AG04449 (cell line): ENCODE measurements around the gene SYNJ2.

ENCODE experiments used
- CTCF ChIA-PET: fragments of 350-600 bp; formaldehyde crosslinking; extraction: SDS; loops from one replicate; lab custom pipeline; 2021; ENCODE audit warnings: antibody characterized with exemption; lab: Yijun Ruan, JAX
- POLR2A ChIA-PET: fragments of 400-600, 350-600 bp; formaldehyde crosslinking; extraction: SDS; loops from one replicate; lab custom pipeline; 2020; ENCODE audit warnings: antibody characterized with exemption, inconsistent platforms; lab: Yijun Ruan, JAX
- DNase-seq: peaks from one replicate; pipeline ENCODE4 v3.0.0-alpha.2; 2010; ENCODE audit warnings: low read depth, low spot score
- H3K4me3 ChIP-seq: 2 replicates; pipeline ENCODE4 v1.5.1; 2011; ENCODE audit warnings: low read depth, mild to moderate bottlenecking, control low read depth, low read length
- CTCF ChIP-seq: IDR thresholded peaks from one replicate; pipeline ENCODE4 v1.5.1; 2011; ENCODE audit warnings: mild to moderate bottlenecking, moderate library complexity, low read length, control low read depth, inconsistent platforms; ENCODE audit not compliant: insufficient read depth; ENCODE audit errors: missing control alignments

SYNJ2 gene

GRCh38 chr6:158016571-158017383 lies 35.1 kb downstream of the SYNJ2 start:
- peak overlapping the region; percentile 12 for H3K4me3 ChIP-seq
- ChIA-PET CTCF (interaction anchor here (6.1 kb wide), 1 partner anchor 10 kb away, joined by 44 read pairs; no protein-coding TSS in a partner anchor), POLR2A (interaction anchor here (0.6 to 1.4 kb wide), 4 partner anchors 9 to 134 kb away, joined by 3 to 6 read pairs (median 4); no protein-coding TSS in a partner anchor)
- no peak for DNase-seq
- TF ChIP-seq CTCF, result no peak

GRCh38 chr6:158017621-158018040 lies 36.0 kb downstream of the SYNJ2 start:
- ChIA-PET CTCF (interaction anchor here (6.1 kb wide), 1 partner anchor 9 kb away, joined by 44 read pairs; no protein-coding TSS in a partner anchor), POLR2A (interaction anchor here (0.7 kb wide), 1 partner anchor 133 kb away, joined by 5 read pairs; no protein-coding TSS in a partner anchor)
- TF ChIP-seq CTCF, result no peak
- DNase-seq, result no peak
- no peak overlapping the region; the same call in 1 of the 2 replicates for H3K4me3 ChIP-seq

- DNase-seq, result no peak
- H3K4me3 ChIP-seq, result no peak overlapping the region
- ChIA-PET CTCF (interaction anchor here (1.2 to 6.1 kb wide), 3 partner anchors 8 to 10 kb away, joined by 3 to 44 read pairs (median 4); no protein-coding TSS in a partner anchor), POLR2A (no interaction called here)
- TF ChIP-seq CTCF, result no peak
Observed at GRCh38 chr6:158018041-158018771, 36.5 kb downstream of the SYNJ2 start.

GRCh38 chr6:158018851-158019361 lies 37.2 kb downstream of the SYNJ2 start:
- no peak for DNase-seq
- ChIA-PET CTCF (interaction anchor here (1.2 to 6.1 kb wide), 3 partner anchors 7 to 9 kb away, joined by 3 to 44 read pairs (median 4); no protein-coding TSS in a partner anchor), POLR2A (no interaction called here)
- no peak for TF ChIP-seq CTCF
- no peak overlapping the region for H3K4me3 ChIP-seq

- no peak for TF ChIP-seq CTCF
- no peak for DNase-seq
- ChIA-PET CTCF (interaction anchor here (1.5 kb wide), 1 partner anchor 10 kb away, joined by 3 read pairs; no protein-coding TSS in a partner anchor), POLR2A (no interaction called here)
- H3K4me3 ChIP-seq, result no peak overlapping the region
Observed at GRCh38 chr6:158019416-158019815, 37.8 kb downstream of the SYNJ2 start.
